Liver (tissue), 3 donors: ENCODE results near the gene ANP32A.

Source experiments
- ATF3 ChIP-seq: IDR thresholded peaks from 2 replicates; pipeline ENCODE4 v1.6.1; 2016; ENCODE audit warnings: antibody characterized with exemption
- JUND ChIP-seq, 2 donors: IDR thresholded peaks; 2 replicates each; pipeline ENCODE4 v1.6.1; 2016; ENCODE audit warnings: antibody characterized with exemption in 2 of 2
- TF ChIP-seq, protein P1 (sequence below): fragments of 150-350 bp; IDR thresholded peaks from 2 replicates; pipeline ENCODE4 v1.5.1; 2017; ENCODE audit warnings: improper control_type of control experiment, low read depth, low read length; ENCODE audit not compliant: missing input control
- donor health status: healthy.
- donor health status: healthy.

DNA sequence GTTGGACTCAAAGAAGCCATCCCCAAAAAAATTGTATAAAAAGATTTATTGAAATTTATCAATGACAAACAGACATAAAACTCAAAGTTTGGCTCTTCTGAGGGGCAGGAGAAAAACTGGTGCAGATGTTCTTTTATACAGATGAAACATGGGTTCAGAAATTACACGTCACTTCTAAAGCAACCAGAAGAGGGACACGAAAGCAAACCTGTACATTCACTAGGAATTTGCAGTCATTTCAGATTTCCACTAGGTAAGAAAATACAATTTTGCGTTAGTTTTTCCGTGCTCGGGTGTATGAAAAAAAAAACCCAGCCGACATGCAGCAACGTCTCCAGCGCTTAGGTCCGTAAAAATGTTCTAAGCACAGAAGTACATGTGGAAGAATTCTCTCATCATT, 41.8 kb downstream of the ANP32A start:
- TF ChIP-seq ATF3: no peak
- TF ChIP-seq JUND (IDR thresholded peaks at IDR 0.05): no peak
- TF ChIP-seq, protein P1, sequence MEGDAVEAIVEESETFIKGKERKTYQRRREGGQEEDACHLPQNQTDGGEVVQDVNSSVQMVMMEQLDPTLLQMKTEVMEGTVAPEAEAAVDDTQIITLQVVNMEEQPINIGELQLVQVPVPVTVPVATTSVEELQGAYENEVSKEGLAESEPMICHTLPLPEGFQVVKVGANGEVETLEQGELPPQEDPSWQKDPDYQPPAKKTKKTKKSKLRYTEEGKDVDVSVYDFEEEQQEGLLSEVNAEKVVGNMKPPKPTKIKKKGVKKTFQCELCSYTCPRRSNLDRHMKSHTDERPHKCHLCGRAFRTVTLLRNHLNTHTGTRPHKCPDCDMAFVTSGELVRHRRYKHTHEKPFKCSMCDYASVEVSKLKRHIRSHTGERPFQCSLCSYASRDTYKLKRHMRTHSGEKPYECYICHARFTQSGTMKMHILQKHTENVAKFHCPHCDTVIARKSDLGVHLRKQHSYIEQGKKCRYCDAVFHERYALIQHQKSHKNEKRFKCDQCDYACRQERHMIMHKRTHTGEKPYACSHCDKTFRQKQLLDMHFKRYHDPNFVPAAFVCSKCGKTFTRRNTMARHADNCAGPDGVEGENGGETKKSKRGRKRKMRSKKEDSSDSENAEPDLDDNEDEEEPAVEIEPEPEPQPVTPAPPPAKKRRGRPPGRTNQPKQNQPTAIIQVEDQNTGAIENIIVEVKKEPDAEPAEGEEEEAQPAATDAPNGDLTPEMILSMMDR: no peak
